NCI-H2081 (cell line): ENCODE data around the gene CEP192.
"Not testable (repeated sequence)": the region's sequence is repeated elsewhere in the genome, so short reads cannot be mapped to it uniquely, and the experiment has no call there.

Experiments used
- DNase-seq, 2 experiments: peaks; one replicate each; lab custom pipeline; 2025; lab: John Stamatoyannopoulos, UW

CEP192 gene

GRCh38 chr18:12993439-12993838, 2.3 kb downstream of the CEP192 start:
- DNase-seq: no peak

DNA sequence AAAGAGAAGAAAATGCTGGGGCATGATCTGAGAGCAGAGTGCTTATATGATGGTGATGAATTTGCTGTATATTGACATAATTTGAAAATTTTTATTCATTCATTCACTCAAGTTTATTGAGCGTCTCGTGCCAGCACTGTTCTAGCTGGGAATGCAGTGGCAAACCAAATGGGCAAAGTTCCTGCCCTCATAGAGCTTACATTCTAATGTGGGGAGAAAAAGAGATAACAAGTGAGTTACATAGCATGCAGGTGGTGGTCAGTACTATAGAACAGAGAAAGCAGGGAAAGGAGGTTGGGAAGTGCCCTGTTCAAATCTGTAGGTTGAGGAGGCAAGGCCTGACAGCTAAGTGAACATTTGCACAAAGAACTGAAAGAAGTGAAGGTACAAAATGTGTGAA, 4.3 kb downstream of the CEP192 start:
- no peak for DNase-seq

GRCh38 chr18:12995952-12996477, 4.9 kb downstream of the CEP192 start:
- DNase-seq: no peak

DNA sequence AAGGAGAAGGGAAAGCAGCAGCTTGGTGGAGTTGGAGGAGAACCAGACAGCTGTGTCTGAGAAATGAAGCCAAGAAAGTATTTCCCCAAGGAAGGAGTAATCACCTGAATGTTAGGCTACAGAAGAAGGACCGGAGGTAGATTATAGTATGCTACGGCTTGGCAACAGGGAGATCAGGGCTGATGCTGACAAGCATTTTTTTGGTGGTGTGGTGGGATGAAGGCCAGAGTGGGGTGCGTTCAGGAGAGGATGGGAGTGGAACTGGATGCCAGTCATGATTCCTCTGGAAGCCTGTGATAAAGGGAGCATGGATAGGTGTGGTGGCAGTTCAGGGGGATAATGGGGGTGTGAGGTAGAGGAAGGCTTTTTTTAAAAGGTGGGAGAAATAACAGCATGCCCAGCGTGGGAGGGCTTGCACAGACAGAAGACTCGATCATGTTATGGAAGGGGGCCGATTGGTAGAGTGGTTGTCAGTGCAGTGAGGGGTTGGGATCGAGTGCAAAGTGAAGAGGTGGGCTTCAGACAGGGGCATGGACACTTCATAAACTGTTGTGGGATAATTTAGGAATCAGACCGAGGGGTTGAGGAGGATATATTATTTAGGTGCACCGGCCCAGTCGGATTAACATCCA, 5.6 kb downstream of the CEP192 start:
- DNase-seq: no peak

DNA sequence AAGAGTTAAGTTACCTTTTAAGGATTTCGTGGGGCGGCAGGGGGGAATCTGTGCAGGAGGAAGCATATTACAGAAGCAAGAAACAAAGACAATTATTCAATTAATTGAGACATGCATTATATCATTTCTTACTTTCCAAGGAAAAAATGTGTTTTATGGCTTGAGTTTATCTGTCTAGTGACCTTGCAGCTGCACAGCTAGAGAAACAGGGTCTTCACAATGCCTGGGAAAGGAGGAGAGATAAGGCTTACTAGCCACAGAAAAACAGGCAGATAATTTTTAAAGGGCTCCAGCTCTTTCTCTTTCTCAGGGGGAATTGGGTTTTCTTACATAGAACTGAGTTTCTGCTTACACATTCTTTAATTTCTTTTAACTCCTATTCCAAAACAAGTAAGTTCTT, 6.2 kb downstream of the CEP192 start:
- not testable (repeated sequence) for DNase-seq

GRCh38 chr18:12998332-12999060, 7.3 kb downstream of the CEP192 start:
- DNase-seq: no peak

GRCh38 chr18:13003466-13003896, 12.3 kb downstream of the CEP192 start:
- DNase-seq: peak in 1 of 2 experiments; percentile 20

DNA sequence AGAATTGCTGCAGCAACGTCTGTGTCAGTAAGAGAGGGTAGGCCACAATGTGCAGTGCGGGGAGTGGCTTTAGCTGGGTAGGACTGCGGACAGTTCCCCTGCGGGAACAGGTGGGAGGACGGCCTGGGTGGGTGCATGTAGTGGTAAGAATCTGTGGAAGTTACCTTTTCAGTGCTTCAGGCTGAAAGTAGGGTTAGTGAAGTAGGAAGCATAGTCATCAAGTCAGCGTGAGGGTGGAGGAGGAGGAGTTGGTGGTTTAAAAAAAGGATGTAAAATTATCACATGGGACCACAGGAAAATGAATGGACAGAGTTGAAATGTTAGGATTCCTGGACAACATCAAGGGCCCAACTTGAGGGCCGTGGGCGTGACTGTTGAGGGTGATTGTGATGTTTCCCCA, 13.2 kb downstream of the CEP192 start:
- DNase-seq: no peak

- DNase-seq: no peak
These were observed 14.1 kb downstream of the CEP192 start for GRCh38 chr18:13005289-13005688.

DNA sequence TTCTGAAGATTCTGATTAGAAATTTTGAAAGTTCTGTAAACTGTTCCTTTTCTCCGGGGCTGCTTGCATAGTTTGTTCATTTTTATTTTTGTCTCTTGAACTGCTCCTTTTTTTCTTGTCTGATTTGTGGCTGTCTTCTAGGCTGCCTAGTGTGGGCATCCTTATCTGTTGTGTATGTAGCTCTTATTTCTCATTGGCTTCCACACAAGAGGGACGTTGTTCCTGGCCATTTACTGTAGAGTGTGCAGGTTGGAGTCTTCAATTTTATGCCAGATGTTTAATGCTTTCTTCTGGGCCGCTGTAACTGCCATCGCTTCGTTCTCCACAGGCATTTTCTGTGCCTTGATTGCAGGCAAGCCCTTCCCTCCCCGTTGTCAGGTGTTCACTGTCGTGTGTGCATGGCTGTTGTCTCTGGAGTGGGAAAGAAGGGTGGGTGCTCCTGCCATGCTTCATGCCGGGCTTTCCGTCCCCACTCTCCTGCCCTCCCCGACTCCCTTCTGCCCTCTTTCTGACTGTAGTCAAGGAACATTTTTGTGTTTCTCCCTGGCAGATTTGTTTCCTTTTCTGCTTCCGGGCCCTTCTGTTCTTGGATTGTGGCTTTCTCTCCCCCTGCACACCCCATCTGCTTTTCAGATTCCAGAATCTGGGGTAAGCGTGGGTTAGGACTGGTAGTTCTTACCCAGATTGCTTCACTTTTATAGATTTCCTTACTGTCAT, 15.5 kb downstream of the CEP192 start:
- DNase-seq: no peak

GRCh38 chr18:13007248-13007560, 16.0 kb downstream of the CEP192 start:
- no peak for DNase-seq

- DNase-seq: no peak
These were observed 20.6 kb downstream of the CEP192 start for GRCh38 chr18:13011719-13012118.

- no peak for DNase-seq
These were observed 23.1 kb downstream of the CEP192 start for GRCh38 chr18:13014232-13014631.

DNA sequence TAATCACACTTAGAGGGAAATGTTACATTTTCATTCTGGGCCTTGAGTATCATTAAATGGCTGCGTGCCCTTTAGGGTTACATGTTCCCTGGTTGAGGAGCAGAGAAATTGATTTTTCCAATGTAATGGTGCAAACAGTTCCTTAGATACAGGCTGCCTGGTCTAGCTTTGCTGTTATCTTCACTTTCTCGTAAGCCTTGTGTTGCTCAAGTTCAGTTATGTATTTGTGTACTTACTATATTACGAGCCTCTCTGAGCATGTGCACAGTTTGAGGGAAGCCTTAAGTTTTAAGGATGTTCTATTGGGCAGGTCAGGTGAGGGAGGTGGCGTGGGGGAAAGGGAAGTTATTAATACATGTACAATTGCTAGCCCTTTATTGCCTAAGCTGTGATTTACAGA, 23.7 kb downstream of the CEP192 start:
- DNase-seq: no peak

DNA sequence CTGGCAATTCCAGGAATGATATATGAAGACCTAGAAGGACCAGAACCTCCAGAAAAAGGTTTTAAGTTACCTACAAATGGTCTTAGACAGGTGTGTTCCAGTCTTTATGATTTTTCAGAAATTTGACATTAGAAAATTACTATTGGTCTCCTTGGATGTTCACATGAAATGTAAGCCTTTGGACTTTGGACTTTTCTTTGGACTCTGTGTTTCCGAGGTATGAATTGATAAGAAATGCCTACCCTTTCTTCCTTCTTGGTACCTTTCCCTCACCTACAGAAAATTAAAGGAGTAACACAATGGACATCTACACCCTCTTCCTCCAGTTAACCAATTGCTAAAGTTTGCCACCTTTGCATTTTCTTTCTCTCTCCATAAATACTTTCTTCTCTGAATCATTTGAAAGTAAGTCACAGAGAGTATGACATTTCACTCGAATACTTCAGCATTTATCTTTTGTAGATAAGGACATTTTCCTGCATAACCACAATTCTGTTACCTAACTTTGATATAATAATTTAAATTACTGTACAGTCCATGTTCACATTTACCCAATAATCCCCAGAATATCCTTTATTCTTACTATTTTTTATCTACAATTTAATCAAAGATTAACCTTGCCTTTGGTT, 26.2 kb downstream of the CEP192 start:
- DNase-seq: no peak

GRCh38 chr18:13018374-13018773, 27.2 kb downstream of the CEP192 start:
- DNase-seq: no peak

DNA sequence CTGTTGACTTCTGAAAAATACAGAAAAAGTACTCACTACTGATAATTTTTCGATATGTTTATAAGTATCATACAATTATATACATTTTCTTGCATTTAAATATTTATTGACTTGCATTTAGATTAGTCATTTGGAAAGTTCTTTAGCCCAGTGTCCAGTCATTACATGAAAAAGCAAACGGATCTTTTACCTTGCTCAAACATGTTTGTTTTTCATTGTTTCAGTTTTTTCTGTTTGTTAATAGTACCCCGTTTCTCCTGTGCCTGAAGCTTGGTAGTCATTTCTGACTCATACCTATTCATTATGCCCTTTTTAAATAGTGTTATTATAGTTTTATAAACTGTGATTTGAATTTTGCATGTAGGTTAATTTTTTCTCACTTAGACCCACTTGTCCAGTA, 28.1 kb downstream of the CEP192 start:
- DNase-seq: no peak

DNA sequence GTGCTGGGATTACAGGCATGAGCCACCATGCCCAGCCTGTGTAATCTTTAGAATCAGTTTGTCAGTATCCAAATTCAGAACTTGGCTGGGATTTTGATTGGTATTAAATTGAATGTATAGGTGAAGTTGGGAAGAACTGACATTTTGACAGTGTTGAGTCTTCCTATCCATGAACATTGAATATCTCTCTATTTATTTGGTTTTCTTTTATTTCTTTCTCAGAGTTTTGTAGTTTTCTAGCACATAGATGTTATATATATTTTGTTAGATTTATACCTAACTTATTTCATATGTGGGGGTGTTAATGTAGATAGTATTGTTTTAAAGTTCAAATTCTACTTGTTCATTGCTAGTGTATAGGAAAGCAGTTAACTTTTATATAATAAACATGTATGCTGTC, 31.5 kb downstream of the CEP192 start:
- no peak for DNase-seq

- DNase-seq: no peak
These were observed 34.1 kb downstream of the CEP192 start for GRCh38 chr18:13025233-13025632.

- no peak for DNase-seq
These were observed 35.6 kb downstream of the CEP192 start for GRCh38 chr18:13026583-13027270.

- no peak for DNase-seq
These were observed 37.7 kb downstream of the CEP192 start for GRCh38 chr18:13028869-13029268.

GRCh38 chr18:13032173-13032572, 41.0 kb downstream of the CEP192 start:
- no peak for DNase-seq
